ENCODE data around the gene MAP2K2.

MAP2K2 gene

DNA sequence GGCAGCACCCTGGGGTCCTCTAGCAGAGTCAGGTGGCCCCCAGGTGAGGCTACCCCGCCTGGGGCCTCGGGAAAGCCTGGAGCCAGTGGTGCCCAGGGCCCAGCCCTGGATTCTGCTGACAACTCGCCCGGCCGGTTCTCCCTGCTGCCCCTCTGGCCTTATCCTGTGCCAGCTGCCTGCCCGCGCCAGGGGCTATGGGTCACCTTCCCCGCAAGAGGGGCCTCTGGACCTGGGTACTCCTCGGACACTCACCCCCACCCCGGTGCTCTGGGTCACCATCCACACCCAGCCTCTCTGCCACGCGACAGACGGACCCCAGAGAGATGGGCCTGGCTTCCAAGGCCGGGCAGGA lies 81.2 kb downstream of the MAP2K2 start:
- DNase-seq (ENCODE audit: low read depth): no peak

DNA sequence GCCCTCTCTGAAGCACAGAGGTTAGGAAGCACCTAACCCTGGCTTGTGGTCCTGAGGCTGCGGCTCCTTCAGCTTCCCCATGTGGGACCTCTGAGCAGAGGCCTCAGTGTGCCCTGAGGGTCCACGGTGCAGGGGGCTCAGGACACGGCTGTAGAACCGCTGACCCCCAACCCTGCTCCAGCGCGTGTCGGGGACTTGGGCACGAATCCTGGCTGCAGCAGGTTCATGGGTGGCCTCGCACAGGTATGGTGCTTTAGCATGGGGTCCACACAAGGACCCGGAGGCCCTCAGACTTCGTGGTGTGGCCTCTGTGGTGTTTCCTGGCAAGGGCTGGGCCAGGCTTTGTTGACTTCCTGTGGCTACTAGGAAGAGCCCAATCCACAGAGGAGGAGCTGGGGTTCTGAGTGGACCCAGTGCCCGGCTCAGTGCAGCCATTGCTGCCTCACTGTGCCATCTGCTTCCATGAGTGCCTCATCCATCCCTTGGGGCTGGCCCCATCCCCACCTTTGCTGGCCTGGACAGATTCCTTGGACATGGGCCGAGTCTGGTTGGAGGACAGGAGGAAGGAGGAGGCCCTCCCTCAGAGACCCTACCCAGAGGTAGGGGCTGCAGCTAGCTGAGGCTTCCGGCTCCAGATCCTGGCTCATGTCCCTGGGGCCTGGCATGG lies 81.7 kb downstream of the MAP2K2 start:
- DNase-seq (ENCODE audit: low read depth): no peak
